HEK293 (cell line): ENCODE measurements around the gene STX5.

ENCODE experiments used
- GLIS2 ChIP-seq: fragments of 450-650 bp; formaldehyde crosslinking; IDR thresholded peaks from 2 replicates; pipeline ENCODE4 v1.5.1; 2016; ENCODE audit warnings: missing biosample characterization, missing genetic modification characterization
- KLF8 ChIP-seq: fragments of 450-650 bp; formaldehyde crosslinking; IDR thresholded peaks from 2 replicates; pipeline ENCODE4 v1.5.1; 2016; ENCODE audit warnings: missing biosample characterization, missing genetic modification characterization
- OSR2 ChIP-seq: fragments of 450-650 bp; formaldehyde crosslinking; IDR thresholded peaks from 2 replicates; pipeline ENCODE4 v1.5.1; 2016; ENCODE audit warnings: missing biosample characterization, missing genetic modification characterization
- SP7 ChIP-seq: fragments of 450-650 bp; formaldehyde crosslinking; IDR thresholded peaks from 2 replicates; pipeline ENCODE4 v1.5.1; 2016; ENCODE audit warnings: missing biosample characterization, missing genetic modification characterization
- YY2 ChIP-seq: fragments of 450-650 bp; formaldehyde crosslinking; IDR thresholded peaks from 2 replicates; pipeline ENCODE4 v1.5.1; 2016; ENCODE audit warnings: missing biosample characterization, missing genetic modification characterization
- ZBTB21 ChIP-seq: fragments of 450-650 bp; formaldehyde crosslinking; IDR thresholded peaks from 2 replicates; pipeline ENCODE4 v1.5.1; 2017; ENCODE audit warnings: missing biosample characterization, missing genetic modification characterization
- ZBTB8A ChIP-seq: fragments of 450-650 bp; formaldehyde crosslinking; IDR thresholded peaks from 2 replicates; pipeline ENCODE4 v1.5.1; 2016; ENCODE audit warnings: missing biosample characterization, missing genetic modification characterization
- ZEB2 ChIP-seq: fragments of 450-650 bp; formaldehyde crosslinking; IDR thresholded peaks from 2 replicates; pipeline ENCODE4 v1.5.1; 2016; ENCODE audit warnings: missing biosample characterization, missing genetic modification characterization
- ZNF140 ChIP-seq: fragments of 450-650 bp; formaldehyde crosslinking; IDR thresholded peaks from 2 replicates; pipeline ENCODE4 v1.5.1; 2016; ENCODE audit warnings: missing biosample characterization, missing genetic modification characterization
- ZNF223 ChIP-seq: fragments of 450-650 bp; formaldehyde crosslinking; IDR thresholded peaks from 2 replicates; pipeline ENCODE4 v1.5.1; 2016; ENCODE audit warnings: missing biosample characterization, missing genetic modification characterization
- ZNF324 ChIP-seq: fragments of 450-650 bp; formaldehyde crosslinking; IDR thresholded peaks from 2 replicates; pipeline ENCODE4 v1.5.1; 2016; ENCODE audit warnings: missing biosample characterization, missing genetic modification characterization
- ZNF394 ChIP-seq: fragments of 450-650 bp; formaldehyde crosslinking; IDR thresholded peaks from 2 replicates; pipeline ENCODE4 v1.5.1; 2016; ENCODE audit warnings: missing biosample characterization, missing genetic modification characterization, mild to moderate bottlenecking, moderate library complexity, borderline replicate concordance
- ZNF433 ChIP-seq: fragments of 450-650 bp; formaldehyde crosslinking; IDR thresholded peaks from 2 replicates; pipeline ENCODE4 v1.5.1; 2016; ENCODE audit warnings: missing biosample characterization, missing genetic modification characterization, low read depth
- ZNF521 ChIP-seq: fragments of 450-650 bp; formaldehyde crosslinking; IDR thresholded peaks from 2 replicates; pipeline ENCODE4 v1.5.1; 2017; ENCODE audit warnings: missing biosample characterization, mild to moderate bottlenecking, missing genetic modification characterization
- ZNF585B ChIP-seq: fragments of 450-650 bp; formaldehyde crosslinking; IDR thresholded peaks from 2 replicates; pipeline ENCODE4 v1.5.1; 2016; ENCODE audit warnings: missing biosample characterization, missing genetic modification characterization
- ZNF76 ChIP-seq: fragments of 450-650 bp; formaldehyde crosslinking; IDR thresholded peaks from 2 replicates; pipeline ENCODE4; 2016; ENCODE audit warnings: low read depth, missing biosample characterization, missing genetic modification characterization, borderline replicate concordance
- ZNF837 ChIP-seq: fragments of 450-650 bp; formaldehyde crosslinking; IDR thresholded peaks from 2 replicates; pipeline ENCODE4 v1.5.1; 2016; ENCODE audit warnings: missing biosample characterization, missing genetic modification characterization
- ZSCAN16 ChIP-seq: fragments of 450-650 bp; formaldehyde crosslinking; IDR thresholded peaks from 2 replicates; pipeline ENCODE4 v1.5.1; 2016; ENCODE audit warnings: missing biosample characterization, missing genetic modification characterization
- TF ChIP-seq, protein P1 (sequence below): fragments of 450-650 bp; formaldehyde crosslinking; conservative IDR thresholded peaks from 2 replicates; pipeline ENCODE4 v1.5.1; 2016; ENCODE audit warnings: low read depth, missing biosample characterization, missing genetic modification characterization
- TF ChIP-seq, protein P2 (sequence below): fragments of 450-650 bp; formaldehyde crosslinking; IDR thresholded peaks from 2 replicates; pipeline ENCODE4 v1.5.1; 2016; ENCODE audit warnings: missing biosample characterization, missing genetic modification characterization
- TF ChIP-seq, protein P3 (sequence below): fragments of 450-650 bp; formaldehyde crosslinking; IDR thresholded peaks from 2 replicates; pipeline ENCODE4 v1.5.1; 2016; ENCODE audit warnings: missing biosample characterization, missing genetic modification characterization
- TF ChIP-seq, protein P4 (sequence below): fragments of 450-650 bp; formaldehyde crosslinking; IDR thresholded peaks from 2 replicates; pipeline ENCODE4 v1.5.1; 2017; ENCODE audit warnings: missing biosample characterization, mild to moderate bottlenecking, missing genetic modification characterization, moderate library complexity
- TF ChIP-seq, protein P5 (sequence below): fragments of 450-650 bp; formaldehyde crosslinking; IDR thresholded peaks from 2 replicates; pipeline ENCODE4 v1.5.1; 2016; ENCODE audit warnings: missing biosample characterization, missing genetic modification characterization
- TF ChIP-seq, protein P6 (sequence below): fragments of 450-650 bp; formaldehyde crosslinking; IDR thresholded peaks from 2 replicates; pipeline ENCODE4; 2016; ENCODE audit warnings: missing biosample characterization, missing genetic modification characterization
- TF ChIP-seq, protein P7 (sequence below): fragments of 450-650 bp; formaldehyde crosslinking; IDR thresholded peaks from 2 replicates; pipeline ENCODE4 v1.5.1; 2016; ENCODE audit warnings: missing biosample characterization, missing genetic modification characterization

STX5 gene

DNA sequence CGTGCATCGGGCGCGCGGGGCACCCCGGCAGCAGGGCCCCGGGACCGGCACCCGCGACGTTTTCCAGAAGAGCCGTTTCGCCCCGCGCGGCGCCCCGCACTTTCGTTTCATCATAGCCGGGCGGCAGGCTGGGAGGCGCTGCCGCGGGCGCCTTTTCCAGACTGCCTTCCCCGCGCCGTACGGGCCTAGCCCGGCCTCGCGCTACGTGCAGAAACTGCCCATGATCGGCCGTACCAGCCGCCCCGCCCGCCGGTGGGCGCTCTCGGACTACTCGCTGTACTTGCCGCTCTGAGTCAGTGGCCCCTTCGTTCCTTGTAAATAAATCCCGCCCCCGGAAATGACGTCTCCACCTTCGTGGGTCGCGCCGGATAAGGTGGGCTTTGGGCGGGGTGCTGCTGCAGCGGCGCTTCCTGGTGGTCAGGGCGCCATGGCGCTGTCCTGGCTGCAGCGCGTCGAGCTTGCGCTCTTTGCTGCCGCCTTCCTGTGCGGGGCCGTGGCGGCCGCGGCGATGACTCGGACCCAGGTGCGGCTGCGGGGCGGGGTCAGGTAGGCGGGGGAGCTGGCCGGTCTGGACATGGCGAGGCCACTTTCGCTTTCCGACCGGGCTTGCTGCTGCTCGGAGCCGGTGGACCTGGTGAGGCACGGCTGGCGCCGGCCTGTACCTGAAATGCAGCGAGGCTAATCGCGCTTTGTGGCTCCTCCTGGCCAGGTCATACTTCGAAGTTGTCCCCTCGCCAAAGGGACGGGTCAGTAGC, 44.7 kb downstream of the STX5 start, which contains the start of gene TMEM179B (continued):
- TF ChIP-seq, protein P1, sequence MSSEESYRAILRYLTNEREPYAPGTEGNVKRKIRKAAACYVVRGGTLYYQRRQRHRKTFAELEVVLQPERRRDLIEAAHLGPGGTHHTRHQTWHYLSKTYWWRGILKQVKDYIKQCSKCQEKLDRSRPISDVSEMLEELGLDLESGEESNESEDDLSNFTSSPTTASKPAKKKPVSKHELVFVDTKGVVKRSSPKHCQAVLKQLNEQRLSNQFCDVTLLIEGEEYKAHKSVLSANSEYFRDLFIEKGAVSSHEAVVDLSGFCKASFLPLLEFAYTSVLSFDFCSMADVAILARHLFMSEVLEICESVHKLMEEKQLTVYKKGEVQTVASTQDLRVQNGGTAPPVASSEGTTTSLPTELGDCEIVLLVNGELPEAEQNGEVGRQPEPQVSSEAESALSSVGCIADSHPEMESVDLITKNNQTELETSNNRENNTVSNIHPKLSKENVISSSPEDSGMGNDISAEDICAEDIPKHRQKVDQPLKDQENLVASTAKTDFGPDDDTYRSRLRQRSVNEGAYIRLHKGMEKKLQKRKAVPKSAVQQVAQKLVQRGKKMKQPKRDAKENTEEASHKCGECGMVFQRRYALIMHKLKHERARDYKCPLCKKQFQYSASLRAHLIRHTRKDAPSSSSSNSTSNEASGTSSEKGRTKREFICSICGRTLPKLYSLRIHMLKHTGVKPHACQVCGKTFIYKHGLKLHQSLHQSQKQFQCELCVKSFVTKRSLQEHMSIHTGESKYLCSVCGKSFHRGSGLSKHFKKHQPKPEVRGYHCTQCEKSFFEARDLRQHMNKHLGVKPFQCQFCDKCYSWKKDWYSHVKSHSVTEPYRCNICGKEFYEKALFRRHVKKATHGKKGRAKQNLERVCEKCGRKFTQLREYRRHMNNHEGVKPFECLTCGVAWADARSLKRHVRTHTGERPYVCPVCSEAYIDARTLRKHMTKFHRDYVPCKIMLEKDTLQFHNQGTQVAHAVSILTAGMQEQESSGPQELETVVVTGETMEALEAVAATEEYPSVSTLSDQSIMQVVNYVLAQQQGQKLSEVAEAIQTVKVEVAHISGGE (tag by site-specific recombination), result peak; percentile 85
- TF ChIP-seq ZNF837 (tag by site-specific recombination) (peak; percentile 100), ZNF76 (tag by site-specific recombination) (no peak), ZBTB8A (peak; percentile 87), ZNF521 (tag by site-specific recombination) (no peak), ZEB2 (tag by site-specific recombination) (peak; percentile 81), ZNF433 (tag by site-specific recombination) (no peak), ZNF140 (tag by site-specific recombination) (no peak), ZNF394 (tag by site-specific recombination) (no peak), YY2 (peak; percentile 84), ZNF223 (tag by site-specific recombination) (no peak), ZNF324 (tag by site-specific recombination) (no peak), KLF8 (tag by site-specific recombination) (peak; percentile 72), ZSCAN16 (tag by site-specific recombination) (no peak), ZBTB21 (no peak), SP7 (tag by site-specific recombination) (peak; percentile 53; the same call in 1 of the 2 replicates), ZNF585B (tag by site-specific recombination) (no peak), OSR2 (tag by site-specific recombination) (no peak), GLIS2 (peak; percentile 15; the same call in 1 of the 2 replicates)
- TF ChIP-seq, protein P2, sequence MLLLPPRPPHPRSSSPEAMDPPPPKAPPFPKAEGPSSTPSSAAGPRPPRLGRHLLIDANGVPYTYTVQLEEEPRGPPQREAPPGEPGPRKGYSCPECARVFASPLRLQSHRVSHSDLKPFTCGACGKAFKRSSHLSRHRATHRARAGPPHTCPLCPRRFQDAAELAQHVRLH (tag by site-specific recombination), result peak; percentile 58
- TF ChIP-seq, protein P3, sequence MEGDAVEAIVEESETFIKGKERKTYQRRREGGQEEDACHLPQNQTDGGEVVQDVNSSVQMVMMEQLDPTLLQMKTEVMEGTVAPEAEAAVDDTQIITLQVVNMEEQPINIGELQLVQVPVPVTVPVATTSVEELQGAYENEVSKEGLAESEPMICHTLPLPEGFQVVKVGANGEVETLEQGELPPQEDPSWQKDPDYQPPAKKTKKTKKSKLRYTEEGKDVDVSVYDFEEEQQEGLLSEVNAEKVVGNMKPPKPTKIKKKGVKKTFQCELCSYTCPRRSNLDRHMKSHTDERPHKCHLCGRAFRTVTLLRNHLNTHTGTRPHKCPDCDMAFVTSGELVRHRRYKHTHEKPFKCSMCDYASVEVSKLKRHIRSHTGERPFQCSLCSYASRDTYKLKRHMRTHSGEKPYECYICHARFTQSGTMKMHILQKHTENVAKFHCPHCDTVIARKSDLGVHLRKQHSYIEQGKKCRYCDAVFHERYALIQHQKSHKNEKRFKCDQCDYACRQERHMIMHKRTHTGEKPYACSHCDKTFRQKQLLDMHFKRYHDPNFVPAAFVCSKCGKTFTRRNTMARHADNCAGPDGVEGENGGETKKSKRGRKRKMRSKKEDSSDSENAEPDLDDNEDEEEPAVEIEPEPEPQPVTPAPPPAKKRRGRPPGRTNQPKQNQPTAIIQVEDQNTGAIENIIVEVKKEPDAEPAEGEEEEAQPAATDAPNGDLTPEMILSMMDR, result peak; percentile 97
- TF ChIP-seq, protein P4, sequence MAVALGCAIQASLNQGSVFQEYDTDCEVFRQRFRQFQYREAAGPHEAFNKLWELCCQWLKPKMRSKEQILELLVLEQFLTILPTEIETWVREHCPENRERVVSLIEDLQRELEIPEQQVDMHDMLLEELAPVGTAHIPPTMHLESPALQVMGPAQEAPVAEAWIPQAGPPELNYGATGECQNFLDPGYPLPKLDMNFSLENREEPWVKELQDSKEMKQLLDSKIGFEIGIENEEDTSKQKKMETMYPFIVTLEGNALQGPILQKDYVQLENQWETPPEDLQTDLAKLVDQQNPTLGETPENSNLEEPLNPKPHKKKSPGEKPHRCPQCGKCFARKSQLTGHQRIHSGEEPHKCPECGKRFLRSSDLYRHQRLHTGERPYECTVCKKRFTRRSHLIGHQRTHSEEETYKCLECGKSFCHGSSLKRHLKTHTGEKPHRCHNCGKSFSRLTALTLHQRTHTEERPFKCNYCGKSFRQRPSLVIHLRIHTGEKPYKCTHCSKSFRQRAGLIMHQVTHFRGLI (tag by site-specific recombination), result peak; percentile 32; the same call in 1 of the 2 replicates
- TF ChIP-seq, protein P5, sequence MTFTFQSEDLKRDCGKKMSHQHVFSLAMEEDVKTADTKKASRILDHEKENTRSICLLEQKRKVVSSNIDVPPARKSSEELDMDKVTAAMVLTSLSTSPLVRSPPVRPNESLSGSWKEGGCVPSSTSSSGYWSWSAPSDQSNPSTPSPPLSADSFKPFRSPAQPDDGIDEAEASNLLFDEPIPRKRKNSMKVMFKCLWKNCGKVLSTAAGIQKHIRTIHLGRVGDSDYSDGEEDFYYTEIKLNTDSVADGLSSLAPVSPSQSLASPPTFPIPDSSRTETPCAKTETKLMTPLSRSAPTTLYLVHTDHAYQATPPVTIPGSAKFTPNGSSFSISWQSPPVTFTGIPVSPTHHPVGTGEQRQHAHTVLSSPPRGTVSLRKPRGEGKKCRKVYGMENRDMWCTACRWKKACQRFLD (tag by site-specific recombination), result no peak
- TF ChIP-seq, protein P6, sequence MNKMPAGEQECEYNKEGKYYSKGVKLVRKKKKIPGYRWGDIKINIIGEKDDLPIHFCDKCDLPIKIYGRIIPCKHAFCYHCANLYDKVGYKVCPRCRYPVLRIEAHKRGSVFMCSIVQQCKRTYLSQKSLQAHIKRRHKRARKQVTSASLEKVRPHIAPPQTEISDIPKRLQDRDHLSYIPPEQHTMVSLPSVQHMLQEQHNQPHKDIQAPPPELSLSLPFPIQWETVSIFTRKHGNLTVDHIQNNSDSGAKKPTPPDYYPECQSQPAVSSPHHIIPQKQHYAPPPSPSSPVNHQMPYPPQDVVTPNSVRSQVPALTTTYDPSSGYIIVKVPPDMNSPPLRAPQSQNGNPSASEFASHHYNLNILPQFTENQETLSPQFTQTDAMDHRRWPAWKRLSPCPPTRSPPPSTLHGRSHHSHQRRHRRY (tag by site-specific recombination), result no peak
- TF ChIP-seq, protein P7, sequence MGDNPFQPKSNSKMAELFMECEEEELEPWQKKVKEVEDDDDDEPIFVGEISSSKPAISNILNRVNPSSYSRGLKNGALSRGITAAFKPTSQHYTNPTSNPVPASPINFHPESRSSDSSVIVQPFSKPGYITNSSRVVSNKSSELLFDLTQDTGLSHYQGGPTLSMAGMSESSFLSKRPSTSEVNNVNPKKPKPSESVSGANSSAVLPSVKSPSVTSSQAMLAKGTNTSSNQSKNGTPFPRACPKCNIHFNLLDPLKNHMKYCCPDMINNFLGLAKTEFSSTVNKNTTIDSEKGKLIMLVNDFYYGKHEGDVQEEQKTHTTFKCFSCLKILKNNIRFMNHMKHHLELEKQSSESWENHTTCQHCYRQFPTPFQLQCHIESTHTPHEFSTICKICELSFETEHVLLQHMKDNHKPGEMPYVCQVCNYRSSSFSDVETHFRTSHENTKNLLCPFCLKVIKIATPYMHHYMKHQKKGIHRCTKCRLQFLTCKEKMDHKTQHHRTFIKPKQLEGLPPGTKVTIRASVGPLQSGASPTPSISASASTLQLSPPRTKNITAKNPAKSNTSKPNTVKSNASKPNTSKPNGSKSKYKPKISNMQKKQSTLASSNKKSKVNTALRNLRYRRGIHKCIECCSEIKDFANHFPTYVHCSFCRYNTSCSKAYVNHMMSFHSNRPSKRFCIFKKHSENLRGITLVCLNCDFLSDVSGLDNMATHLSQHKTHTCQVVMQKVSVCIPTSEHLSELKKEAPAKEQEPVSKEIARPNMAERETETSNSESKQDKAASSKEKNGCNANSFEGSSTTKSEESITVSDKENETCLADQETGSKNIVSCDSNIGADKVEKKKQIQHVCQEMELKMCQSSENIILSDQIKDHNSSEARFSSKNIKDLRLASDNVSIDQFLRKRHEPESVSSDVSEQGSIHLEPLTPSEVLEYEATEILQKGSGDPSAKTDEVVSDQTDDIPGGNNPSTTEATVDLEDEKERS (tag by site-specific recombination), result no peak
